Mammary epithelial cell (primary cell): ENCODE results near the gene ANO7.

Source experiments
- CTCF ChIP-seq, 2 donors: IDR thresholded peaks in 1 of 2; conservative IDR thresholded peaks in 1 of 2; 2 replicates each; pipeline ENCODE4 v1.5.1; 2011 to 2012; ENCODE audit warnings: inconsistent platforms in 2 of 2, low read length in 2 of 2, mild to moderate bottlenecking in 2 of 2, control low read depth in 1 of 2, low read depth in 1 of 2; ENCODE audit not compliant: insufficient read depth in 1 of 2; ENCODE audit errors: extremely low read depth in 1 of 2
- EZH2 ChIP-seq: IDR thresholded peaks from 2 replicates; pipeline ENCODE4 v1.6.1; 2012; ENCODE audit warnings: low read length, inconsistent platforms, borderline replicate concordance

- TF ChIP-seq CTCF (conservative IDR thresholded peaks at IDR 0.05 in 1 of 2, IDR thresholded peaks at IDR 0.05 in 1 of 2; ENCODE audit: extremely low read depth in 1 of 2, insufficient read depth in 1 of 2, low read depth in 1 of 2, low read length in 2 of 2) (no peak), EZH2 (no peak)
Measured at GRCh38 chr2:241256168-241256545, 67.7 kb downstream of the ANO7 start.
